Muscle layer of duodenum (tissue), 2 donors: ENCODE results near the gene TK2.
"Not testable (repeated sequence)": the region's sequence is repeated elsewhere in the genome, so short reads cannot be mapped to it uniquely, and the experiment has no call there.

Experiments
- H3K27ac ChIP-seq: one replicate; pipeline ENCODE4 v1.7.0; 2013; ENCODE audit warnings: mild to moderate bottlenecking, low read length
- H3K27me3 ChIP-seq: one replicate; pipeline ENCODE4 v1.7.0; 2013; ENCODE audit warnings: low read depth, mild to moderate bottlenecking, control low read depth, low read length
- H3K36me3 ChIP-seq, 2 donors: one replicate each; pipeline ENCODE4 v1.7.0; 2013; ENCODE audit warnings: low read length in 2 of 2, control low read depth in 1 of 2, mild to moderate bottlenecking in 1 of 2; ENCODE audit not compliant: insufficient read depth in 2 of 2, control insufficient read depth in 1 of 2
- H3K4me1 ChIP-seq, 2 donors: one replicate each; pipeline ENCODE4 v1.7.0; 2013; ENCODE audit warnings: low read length in 2 of 2, mild to moderate bottlenecking in 2 of 2, control low read depth in 1 of 2, moderate library complexity in 1 of 2; ENCODE audit not compliant: insufficient read depth in 2 of 2, control insufficient read depth in 1 of 2
- H3K4me3 ChIP-seq, 2 donors: one replicate each; pipeline ENCODE4 v1.7.0; 2013; ENCODE audit warnings: low read length in 2 of 2, low read depth in 1 of 2, mild to moderate bottlenecking in 1 of 2
- H3K9me3 ChIP-seq, 2 donors: one replicate each; pipeline ENCODE4 v1.7.0; 2013; ENCODE audit warnings: low read length in 2 of 2, control low read depth in 1 of 2, mild to moderate bottlenecking in 1 of 2; ENCODE audit not compliant: control insufficient read depth in 1 of 2
- donor health status: healthy.

Gene TK2

GRCh38 chr16:66510298-66510697, 39.6 kb downstream of the TK2 start:
- H3K4me3 ChIP-seq = no peak overlapping the region
- peaks cover 6 to 49% of the 10 kb centered on the region in 2 donors for H3K36me3 ChIP-seq
- no peaks in the 10 kb centered on the region for H3K27me3 ChIP-seq
- no peaks in the 10 kb centered on the region for H3K9me3 ChIP-seq
- no peak overlapping the region for H3K27ac ChIP-seq
- peaks cover 17 to 19% of the 10 kb centered on the region in 2 donors for H3K4me1 ChIP-seq

DNA sequence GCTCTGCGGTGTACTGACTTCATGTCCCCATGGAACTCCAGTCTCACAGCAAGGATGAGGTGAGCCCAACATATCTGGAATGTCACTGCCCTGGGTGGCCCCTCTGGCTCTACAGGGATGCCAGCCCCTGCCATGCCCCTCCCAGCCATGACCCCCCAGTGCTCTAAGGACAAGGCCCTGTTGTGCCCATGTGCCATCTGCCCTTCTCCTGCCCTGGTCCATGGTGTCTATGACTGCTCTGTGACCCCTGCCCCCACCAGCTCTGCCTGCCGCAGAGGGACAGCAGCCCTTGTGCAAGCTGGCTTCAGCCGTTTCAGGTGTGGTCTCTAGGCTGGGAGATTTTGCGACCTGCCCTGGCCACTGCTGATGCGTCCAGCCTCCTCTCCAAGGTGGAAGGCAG, 40.3 kb downstream of the TK2 start:
- H3K27ac ChIP-seq = no peak overlapping the region
- H3K9me3 ChIP-seq = no peaks in the 10 kb centered on the region
- H3K4me3 ChIP-seq = no peak overlapping the region
- no peaks in the 10 kb centered on the region for H3K27me3 ChIP-seq
- H3K36me3 ChIP-seq = peaks cover 6 to 48% of the 10 kb centered on the region in 2 donors
- H3K4me1 ChIP-seq = peaks cover 14 to 17% of the 10 kb centered on the region in 2 donors

DNA sequence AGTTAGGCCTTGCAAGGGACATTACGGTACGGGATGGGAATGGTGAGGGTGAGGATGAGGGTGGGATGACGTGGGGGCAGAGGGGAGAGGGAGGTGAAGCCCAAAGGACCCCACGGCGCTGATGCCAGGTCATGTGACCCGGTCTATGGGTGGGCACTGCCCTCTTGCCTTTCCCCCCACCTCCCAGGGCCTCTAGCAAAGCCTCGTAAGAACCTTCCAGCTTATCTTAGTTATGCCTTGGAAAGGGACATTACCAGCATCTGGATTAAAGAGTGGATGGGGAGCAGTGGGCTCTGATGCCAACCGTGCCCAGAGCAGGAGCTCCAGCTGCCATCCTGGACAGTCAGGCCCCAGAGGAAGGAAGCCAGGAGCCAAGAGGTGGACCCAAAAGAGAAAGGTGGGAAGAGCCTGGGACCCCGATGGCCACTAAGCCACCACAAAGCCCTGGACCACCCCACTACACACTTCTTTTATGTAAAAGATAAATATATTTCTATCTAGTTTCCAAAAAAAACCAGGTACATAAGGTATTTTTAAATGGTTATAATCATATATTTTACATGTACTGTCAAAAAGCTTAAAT, 40.9 kb downstream of the TK2 start:
- H3K4me1 ChIP-seq = peaks cover 14 to 17% of the 10 kb centered on the region in 2 donors
- H3K27ac ChIP-seq = peak overlapping the region; percentile 64
- peaks cover 6 to 48% of the 10 kb centered on the region in 2 donors for H3K36me3 ChIP-seq
- H3K9me3 ChIP-seq = no peaks in the 10 kb centered on the region
- no peaks in the 10 kb centered on the region for H3K27me3 ChIP-seq
- H3K4me3 ChIP-seq = no peak overlapping the region

- H3K4me1 ChIP-seq = peaks cover 14 to 18% of the 10 kb centered on the region in 2 donors
- no peaks in the 10 kb centered on the region for H3K27me3 ChIP-seq
- H3K36me3 ChIP-seq = peaks cover 4 to 42% of the 10 kb centered on the region in 2 donors
- no peak overlapping the region for H3K4me3 ChIP-seq
- peak overlapping the region; percentile 64 for H3K27ac ChIP-seq
- no peaks in the 10 kb centered on the region for H3K9me3 ChIP-seq
Observed at GRCh38 chr16:66508248-66508913, 41.5 kb downstream of the TK2 start.

GRCh38 chr16:66507731-66508239, 42.1 kb downstream of the TK2 start:
- no peak overlapping the region for H3K4me3 ChIP-seq
- H3K9me3 ChIP-seq = no peaks in the 10 kb centered on the region
- H3K27ac ChIP-seq = no peak overlapping the region
- H3K36me3 ChIP-seq = peaks cover 0 to 37% of the 10 kb centered on the region in 2 donors
- peaks cover 14 to 22% of the 10 kb centered on the region in 2 donors for H3K4me1 ChIP-seq
- H3K27me3 ChIP-seq = no peaks in the 10 kb centered on the region

- H3K27me3 ChIP-seq = no peaks in the 10 kb centered on the region
- H3K4me3 ChIP-seq = no peak overlapping the region
- no peaks in the 10 kb centered on the region for H3K9me3 ChIP-seq
- H3K27ac ChIP-seq = peak overlapping the region; percentile 14
- peaks cover 0 to 5% of the 10 kb centered on the region in 2 donors for H3K4me1 ChIP-seq
- peaks cover 0 to 11% of the 10 kb centered on the region in 2 donors for H3K36me3 ChIP-seq
Observed at GRCh38 chr16:66503612-66504011, 46.3 kb downstream of the TK2 start.

- Histone ChIP-seq H3K27me3 (no peaks in the 10 kb centered on the region), H3K27ac (peak overlapping the region; percentile 14), H3K9me3 (no peaks in the 10 kb centered on the region), H3K4me3 (no peak overlapping the region), H3K36me3 (peaks cover 0 to 5% of the 10 kb centered on the region in 2 donors), H3K4me1 (peaks cover 0 to 5% of the 10 kb centered on the region in 2 donors)
Observed at GRCh38 chr16:66503030-66503429, 46.9 kb downstream of the TK2 start.

- Histone ChIP-seq H3K27me3 (no peaks in the 10 kb centered on the region), H3K4me1 (peaks cover 0 to 5% of the 10 kb centered on the region in 2 donors), H3K4me3 (no peak overlapping the region), H3K36me3 (no peaks in the 10 kb centered on the region), H3K27ac (no peak overlapping the region), H3K9me3 (no peaks in the 10 kb centered on the region)
Observed at GRCh38 chr16:66502020-66502913, 47.7 kb downstream of the TK2 start.

- H3K27me3 ChIP-seq, H3K27ac ChIP-seq, H3K36me3 ChIP-seq, H3K4me3 ChIP-seq, H3K4me1 ChIP-seq, H3K9me3 ChIP-seq: not testable (repeated sequence)
Observed at GRCh38 chr16:66501563-66501962, 48.4 kb downstream of the TK2 start.

- not testable (repeated sequence) for H3K27me3 ChIP-seq, H3K27ac ChIP-seq, H3K36me3 ChIP-seq, H3K4me3 ChIP-seq, H3K4me1 ChIP-seq, H3K9me3 ChIP-seq
Observed at GRCh38 chr16:66497921-66498320, 52.0 kb downstream of the TK2 start.

GRCh38 chr16:66496226-66496625, 53.7 kb downstream of the TK2 start:
- H3K27ac ChIP-seq, H3K36me3 ChIP-seq, H3K4me1 ChIP-seq, H3K27me3 ChIP-seq, H3K9me3 ChIP-seq, H3K4me3 ChIP-seq: not testable (repeated sequence)
